Common myeloid progenitor, CD34-positive (primary cell): ENCODE results near the gene ITPR2.
A peak's percentile ranks its signal among the peaks of the same experiment; 100 is the strongest.

ENCODE experiments used
- CTCF ChIA-PET: fragments of 350-600 bp; sonication (Branson Sonifier 250); formaldehyde crosslinking; loops from one replicate; lab custom pipeline; 2021; ENCODE audit warnings: antibody characterized with exemption; lab: Charles Lee
- POLR2A ChIA-PET: fragments of 350-600 bp; sonication (Branson Sonifier 250); formaldehyde crosslinking; loops from one replicate; lab custom pipeline; 2021; ENCODE audit warnings: antibody characterized with exemption; lab: Charles Lee
- DNase-seq, 3 donors: peaks; one replicate each; pipeline versions ENCODE4 v3.0.0 to v3.0.0-alpha.2; 2013
- H3K27ac ChIP-seq, 2 experiments: 1 replicate in 1 of 2; 2 replicates in 1 of 2; pipeline ENCODE4 v1.7.0; 2013; ENCODE audit warnings: inconsistent platforms in 2 of 2, low read length in 2 of 2, mild to moderate bottlenecking in 2 of 2, low read depth in 1 of 2, moderate library complexity in 1 of 2; ENCODE audit not compliant: severe bottlenecking in 2 of 2, insufficient read depth in 1 of 2, poor library complexity in 1 of 2
- H3K27me3 ChIP-seq, 5 experiments: replicated peaks in 2 of 5; 1 replicate in 3 of 5; 2 replicates in 2 of 5; pipeline versions ENCODE4 v1.6.1 to v1.7.0; 2013; ENCODE audit warnings: low read length in 4 of 5, mild to moderate bottlenecking in 2 of 5, moderate library complexity in 2 of 5, inconsistent platforms in 1 of 5; ENCODE audit not compliant: insufficient read depth in 5 of 5, control insufficient read depth in 4 of 5
- H3K36me3 ChIP-seq, 4 experiments: 1 replicate in 2 of 4; 2 replicates in 2 of 4; pipeline versions ENCODE4 v1.6.1 to v1.7.0; 2013; ENCODE audit warnings: low read length in 3 of 4, control low read depth in 1 of 4, mild to moderate bottlenecking in 1 of 4; ENCODE audit not compliant: control insufficient read depth in 4 of 4, insufficient read depth in 4 of 4
- H3K4me1 ChIP-seq, 4 experiments: 1 replicate in 3 of 4; 2 replicates in 1 of 4; pipeline versions ENCODE4 v1.6.1 to v1.7.1; 2013; ENCODE audit warnings: low read length in 3 of 4, mild to moderate bottlenecking in 3 of 4, control low read depth in 1 of 4, inconsistent platforms in 1 of 4, moderate library complexity in 1 of 4; ENCODE audit not compliant: control insufficient read depth in 4 of 4, insufficient read depth in 4 of 4; ENCODE audit errors: control extremely low read depth in 1 of 4
- H3K4me3 ChIP-seq, 7 experiments: 1 replicate in 4 of 7; 2 replicates in 3 of 7; pipeline versions ENCODE4 v1.5.1 to v1.7.0; 2013; ENCODE audit warnings: mild to moderate bottlenecking in 7 of 7, low read length in 6 of 7, moderate library complexity in 6 of 7, inconsistent platforms in 2 of 7, low read depth in 2 of 7, control low read depth in 1 of 7; ENCODE audit not compliant: insufficient read depth in 4 of 7, control insufficient read depth in 1 of 7; ENCODE audit errors: extremely low read depth in 1 of 7
- H3K9me3 ChIP-seq, 5 experiments: 1 replicate in 4 of 5; 2 replicates in 1 of 5; pipeline versions ENCODE4 v1.6.1 to v1.7.1; 2013; ENCODE audit warnings: low read length in 4 of 5, mild to moderate bottlenecking in 2 of 5, inconsistent platforms in 1 of 5, low read depth in 1 of 5, moderate library complexity in 1 of 5; ENCODE audit not compliant: control insufficient read depth in 4 of 5, insufficient read depth in 2 of 5; ENCODE audit errors: control extremely low read depth in 1 of 5
- WGBS: methylation state at CpG from one replicate; pipeline ENCODE4 v1.1.5; 2013; ENCODE audit not compliant: insufficient coverage; 5-methylcytosine and 5-hydroxymethylcytosine counted together

The ITPR2 gene

DNA sequence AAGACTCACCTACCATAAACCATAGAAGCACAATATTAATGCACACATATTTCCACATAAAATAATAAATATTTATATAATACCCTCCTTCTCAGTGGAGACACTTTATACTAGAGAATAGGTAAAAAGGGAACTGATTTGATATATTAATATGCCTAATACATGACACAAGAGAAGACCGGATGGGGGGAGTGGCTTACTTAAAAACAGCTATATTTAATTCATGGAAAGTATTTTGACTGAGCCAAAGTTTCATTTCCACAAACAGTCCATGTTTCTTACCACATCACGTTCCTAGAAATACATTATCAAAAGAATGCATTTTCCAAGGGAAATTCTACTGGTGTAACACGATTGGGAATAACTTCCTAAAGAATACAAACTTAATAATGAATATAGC lies 63.4 kb downstream of the ITPR2 start:
- no CpG with 5 or more reads among the region's 3 CpGs for WGBS
- Histone ChIP-seq H3K4me1 (peaks cover 0 to 20% (median 0%) of the 10 kb centered on the region in 4 experiments), H3K9me3 (peaks cover 0 to under 1% (median 0%) of the 10 kb centered on the region in 5 experiments), H3K36me3 (peaks cover 0 to 6% (median 3%) of the 10 kb centered on the region in 4 experiments), H3K27ac (no peak overlapping the region), H3K4me3 (no peak overlapping the region), H3K27me3 (no peaks in the 10 kb centered on the region)
- no peak for DNase-seq
- ChIA-PET POLR2A (interaction anchor here (0.6 kb wide), 1 partner anchor 64 kb away, joined by 3 read pairs; the partner anchor contains the start of gene ITPR2), CTCF (interaction anchor here (1.0 kb wide), 1 partner anchor 52 kb away, joined by 3 read pairs; no protein-coding TSS in a partner anchor)

DNA sequence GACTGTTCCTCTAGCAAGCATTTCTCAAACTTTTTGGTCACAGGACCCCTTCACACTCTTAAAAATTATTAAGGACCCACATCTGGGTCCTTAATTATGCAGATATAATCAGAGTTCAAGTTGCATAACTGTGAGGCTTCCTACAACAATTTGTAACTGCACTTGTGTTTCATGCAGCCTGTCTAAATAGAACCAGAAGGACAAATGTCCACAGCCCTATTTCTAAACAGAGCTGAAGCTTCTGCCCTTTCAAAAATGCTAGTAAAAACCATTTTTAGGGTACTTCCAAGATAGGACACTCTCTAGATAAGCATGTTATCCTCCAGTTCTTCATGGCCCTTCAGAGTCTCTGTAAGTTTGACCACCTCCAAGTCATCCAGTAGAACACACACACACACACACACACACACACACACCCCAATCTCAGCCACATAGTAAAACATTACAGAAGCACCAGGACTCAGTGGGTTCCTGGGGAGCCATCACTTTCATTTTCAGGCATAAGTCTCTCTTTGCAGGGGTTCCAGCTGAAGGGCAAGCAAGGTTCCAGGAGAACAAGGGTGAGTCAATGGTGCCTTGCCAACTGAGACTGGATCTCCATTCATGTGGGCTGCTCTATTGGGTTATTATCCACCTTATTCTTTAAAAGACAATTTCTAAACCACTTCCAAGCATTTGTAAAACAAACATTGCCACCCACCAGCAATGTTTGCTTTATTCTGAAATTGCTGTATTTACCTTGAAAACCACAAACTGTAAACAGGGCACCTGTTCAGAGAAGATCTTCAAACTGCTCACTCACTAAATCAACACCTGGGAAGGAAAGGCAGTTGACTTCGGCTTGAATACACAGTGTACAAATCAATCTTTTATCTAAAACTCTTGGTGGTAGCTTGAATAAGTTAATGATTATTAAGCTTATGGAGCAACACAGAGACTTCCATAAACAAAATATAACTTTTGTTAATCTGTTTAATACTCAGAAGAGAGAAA lies 64.1 kb downstream of the ITPR2 start:
- ChIA-PET POLR2A (no interaction called here), CTCF (interaction anchor here (1.0 kb wide), 1 partner anchor 53 kb away, joined by 3 read pairs; no protein-coding TSS in a partner anchor)
- Histone ChIP-seq H3K36me3 (peaks cover 0 to 5% (median 3%) of the 10 kb centered on the region in 4 experiments), H3K4me3 (no peak overlapping the region), H3K27me3 (no peaks in the 10 kb centered on the region), H3K4me1 (peaks cover 0 to 20% (median 0%) of the 10 kb centered on the region in 4 experiments), H3K9me3 (peaks cover 0 to 2% (median 0%) of the 10 kb centered on the region in 5 experiments), H3K27ac (no peak overlapping the region)
- no CpG with 5 or more reads among the region's 1 CpG for WGBS
- DNase-seq: no peak

DNA sequence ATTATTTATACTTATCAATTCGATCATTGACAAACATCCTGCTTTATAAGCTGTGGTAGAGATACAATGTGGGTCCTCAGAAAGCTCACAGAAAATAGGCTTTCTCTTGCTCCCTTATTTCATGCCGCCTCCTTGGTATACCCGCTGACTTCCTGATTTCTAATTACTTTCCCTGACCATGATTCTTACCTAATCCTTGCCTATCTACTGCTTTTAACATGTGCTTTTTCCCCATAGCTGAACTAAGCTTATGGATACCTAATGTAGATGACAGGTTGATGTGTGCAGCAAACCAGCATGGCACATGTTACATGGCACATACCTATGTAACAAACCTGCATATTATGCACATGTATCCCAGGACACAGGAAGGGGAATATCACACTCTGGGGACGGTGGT lies 65.1 kb downstream of the ITPR2 start:
- WGBS: 100% methylated on average over 3 of the region's 4 CpGs
- POLR2A ChIA-PET: no interaction called here
- no peak for DNase-seq
- H3K27ac ChIP-seq: no peak overlapping the region
- CTCF ChIA-PET: interaction anchor here (0.6 kb wide), 1 partner anchor 1390 kb away, joined by 3 read pairs; no protein-coding TSS in a partner anchor
- no peak overlapping the region for H3K4me3 ChIP-seq
- peaks cover 0 to 8% (median 3%) of the 10 kb centered on the region in 4 experiments for H3K36me3 ChIP-seq
- H3K9me3 ChIP-seq: peaks cover 0 to 10% (median 0%) of the 10 kb centered on the region in 5 experiments
- peaks cover 0 to 10% (median 0%) of the 10 kb centered on the region in 4 experiments for H3K4me1 ChIP-seq
- H3K27me3 ChIP-seq: no peaks in the 10 kb centered on the region

DNA sequence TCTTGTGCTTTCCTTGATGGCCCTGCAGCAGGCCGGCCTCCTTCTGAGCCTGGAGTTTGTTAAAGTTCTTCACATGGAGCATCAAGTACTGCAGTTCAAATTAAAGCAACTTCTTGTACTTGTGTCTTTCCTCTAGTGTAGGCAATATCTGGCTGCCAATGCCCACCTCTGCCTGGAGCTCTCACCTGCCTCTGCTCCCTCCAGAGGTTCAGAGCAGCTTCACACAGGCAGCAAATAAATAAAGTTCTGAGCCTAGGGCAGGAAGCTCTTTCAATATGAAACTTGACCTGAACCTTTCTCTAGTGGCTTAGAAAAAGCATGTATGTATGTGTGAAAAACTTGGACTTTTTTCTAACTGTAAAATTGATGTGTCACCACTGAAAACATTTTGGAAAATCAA lies 65.9 kb downstream of the ITPR2 start:
- POLR2A ChIA-PET: no interaction called here
- H3K4me3 ChIP-seq: no peak overlapping the region
- H3K27me3 ChIP-seq: no peaks in the 10 kb centered on the region
- no peak for DNase-seq
- CTCF ChIA-PET: no interaction called here
- H3K4me1 ChIP-seq: peaks cover 0 to 9% (median 0%) of the 10 kb centered on the region in 4 experiments
- WGBS: 100% methylated on average over 1 of the region's 1 CpG
- H3K27ac ChIP-seq: no peak overlapping the region
- peaks cover 0 to 8% (median 3%) of the 10 kb centered on the region in 4 experiments for H3K36me3 ChIP-seq
- peaks cover 0 to 14% (median 3%) of the 10 kb centered on the region in 5 experiments for H3K9me3 ChIP-seq

DNA sequence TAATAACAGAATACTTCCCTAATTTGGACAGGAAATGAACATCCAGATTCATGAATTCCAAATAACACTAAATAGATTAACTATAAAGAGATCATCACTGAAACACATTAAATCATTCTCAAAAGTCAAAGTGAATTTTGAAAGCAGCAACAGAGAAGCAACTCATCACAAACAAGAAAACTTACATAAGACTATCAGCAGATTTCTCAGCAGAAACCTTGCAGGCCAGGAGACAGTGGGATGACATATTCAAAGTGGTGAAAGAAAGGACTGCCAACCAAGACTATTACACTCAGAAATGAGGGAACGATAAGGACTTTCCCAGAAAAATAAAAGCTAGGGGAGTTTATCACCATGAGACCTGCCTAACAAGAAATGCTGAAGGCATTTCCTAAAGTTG lies 70.8 kb downstream of the ITPR2 start:
- H3K9me3 ChIP-seq: peaks cover 6 to 49% (median 15%) of the 10 kb centered on the region in 5 experiments
- no peak overlapping the region for H3K27ac ChIP-seq
- H3K27me3 ChIP-seq: no peaks in the 10 kb centered on the region
- no peak overlapping the region for H3K4me3 ChIP-seq
- peak in 2 of 3 donors; percentile 33 to 56 for DNase-seq
- no peaks in the 10 kb centered on the region for H3K4me1 ChIP-seq
- H3K36me3 ChIP-seq: peaks cover 0 to 15% (median under 1%) of the 10 kb centered on the region in 4 experiments
- ChIA-PET POLR2A (no interaction called here), CTCF (interaction anchor here (0.6 to 0.9 kb wide), 2 partner anchors 26 to 31 kb away, joined by 3 read pairs; no protein-coding TSS in a partner anchor)
- 100% methylated on average over 1 of the region's 1 CpG for WGBS

DNA sequence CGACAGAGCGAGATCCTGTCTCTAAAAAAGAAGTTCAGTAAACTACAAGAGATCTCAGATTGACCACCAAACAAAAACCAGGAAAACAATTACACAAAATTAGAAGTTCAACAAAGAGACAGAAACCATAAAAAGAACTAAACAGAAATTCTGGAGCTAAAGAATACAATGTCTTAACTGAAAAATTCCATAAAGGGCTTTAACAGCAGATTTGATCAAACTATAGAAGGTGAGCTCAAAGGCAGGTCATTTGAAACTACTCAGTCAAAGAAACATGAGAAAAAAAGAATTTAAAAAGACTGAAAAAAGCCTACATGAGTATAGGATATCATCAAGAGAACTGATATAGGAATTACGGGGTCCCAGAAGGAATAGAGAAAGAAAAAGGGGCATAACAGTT lies 71.2 kb downstream of the ITPR2 start:
- no CpG with 5 or more reads among the region's 3 CpGs for WGBS
- Histone ChIP-seq H3K27me3 (no peaks in the 10 kb centered on the region), H3K36me3 (peaks cover 0 to 15% (median under 1%) of the 10 kb centered on the region in 4 experiments), H3K27ac (no peak overlapping the region), H3K9me3 (peaks cover 6 to 52% (median 15%) of the 10 kb centered on the region in 5 experiments), H3K4me3 (no peak overlapping the region), H3K4me1 (no peaks in the 10 kb centered on the region)
- CTCF ChIA-PET: interaction anchor here (0.6 to 0.9 kb wide), 2 partner anchors 27 to 31 kb away, joined by 3 read pairs; no protein-coding TSS in a partner anchor
- DNase-seq: no peak
- POLR2A ChIA-PET: interaction anchor here (0.6 kb wide), 1 partner anchor 221 kb away, joined by 3 read pairs; no protein-coding TSS in a partner anchor
